GM12872 (cell line): Measurements from ENCODE around the gene CALN1.

Experiments used
- CTCF ChIP-seq: IDR thresholded peaks from 3 replicates; pipeline ENCODE4 v1.5.1; 2011; ENCODE audit warnings: low read depth, mild to moderate bottlenecking, low read length, moderate library complexity; ENCODE audit not compliant: insufficient read depth

The CALN1 gene

GRCh38 chr7:71795410-71795809 is 616.7 kb downstream of the CALN1 start:
- TF ChIP-seq CTCF, result no peak

GRCh38 chr7:71793251-71793650 is 618.9 kb downstream of the CALN1 start:
- no peak for TF ChIP-seq CTCF

DNA sequence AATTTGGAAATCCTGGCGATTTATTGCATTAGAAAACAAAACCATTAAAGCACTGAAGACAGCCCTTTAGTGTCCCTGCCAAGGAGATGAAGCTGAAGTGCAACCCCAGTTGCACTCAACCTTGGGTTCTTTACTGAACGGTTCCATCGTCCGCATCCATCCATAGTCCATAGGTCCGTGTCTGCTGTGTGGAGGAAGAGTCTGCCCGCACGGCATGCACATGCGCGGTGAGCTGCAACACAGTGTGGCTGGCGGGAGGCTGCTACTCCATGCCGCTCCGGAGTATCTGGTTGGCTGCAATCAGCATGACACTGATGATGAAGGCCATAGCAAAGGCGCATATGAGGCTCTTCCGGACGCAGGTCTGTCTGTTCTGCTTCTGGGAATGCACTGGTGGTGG is 624.6 kb downstream of the CALN1 start:
- TF ChIP-seq CTCF, result no peak

- no peak for TF ChIP-seq CTCF
These were observed 626.9 kb downstream of the CALN1 start for GRCh38 chr7:71785216-71785615.

GRCh38 chr7:71784781-71785180 is 627.4 kb downstream of the CALN1 start:
- TF ChIP-seq CTCF, result no peak

- TF ChIP-seq CTCF, result no peak
These were observed 628.0 kb downstream of the CALN1 start for GRCh38 chr7:71784180-71784579.

- TF ChIP-seq CTCF, result no peak
These were observed 628.4 kb downstream of the CALN1 start for GRCh38 chr7:71783779-71784178.

DNA sequence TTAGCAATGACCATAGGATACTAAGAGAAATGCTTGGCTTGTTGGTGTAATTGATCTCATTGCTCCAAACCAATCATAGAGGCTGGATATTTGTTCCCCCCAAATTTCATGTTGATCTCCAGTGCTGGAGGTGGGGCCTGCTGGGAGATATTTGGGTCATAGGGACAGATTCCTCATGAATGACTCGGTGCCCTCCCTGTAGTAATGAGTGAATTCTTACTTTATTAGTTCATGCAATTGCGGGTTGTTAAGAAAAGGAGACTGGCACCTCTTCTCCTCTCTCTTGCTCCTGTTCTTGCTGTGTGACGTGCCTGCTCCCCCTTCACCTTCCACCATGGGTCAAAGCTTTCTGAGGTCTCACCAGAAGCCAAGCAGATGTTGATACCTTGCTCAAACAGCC is 630.1 kb downstream of the CALN1 start:
- no peak for TF ChIP-seq CTCF
